ENCODE measurements around the gene CCNB1. TPM values are rescaled to one million over a fixed set of nuclear protein-coding genes. Genes with fewer than 3 reads are reported as not detected.
A peak's percentile ranks its signal among the peaks of the same experiment; 100 is the strongest.
"Not testable (repeated sequence)": the region's sequence is repeated elsewhere in the genome, so short reads cannot be mapped to it uniquely, and the experiment has no call there.

Gene CCNB1
- total and polyA plus RNA-seq, 4 donors, result 1.5 to 4.6 (median 1.8) TPM

DNA sequence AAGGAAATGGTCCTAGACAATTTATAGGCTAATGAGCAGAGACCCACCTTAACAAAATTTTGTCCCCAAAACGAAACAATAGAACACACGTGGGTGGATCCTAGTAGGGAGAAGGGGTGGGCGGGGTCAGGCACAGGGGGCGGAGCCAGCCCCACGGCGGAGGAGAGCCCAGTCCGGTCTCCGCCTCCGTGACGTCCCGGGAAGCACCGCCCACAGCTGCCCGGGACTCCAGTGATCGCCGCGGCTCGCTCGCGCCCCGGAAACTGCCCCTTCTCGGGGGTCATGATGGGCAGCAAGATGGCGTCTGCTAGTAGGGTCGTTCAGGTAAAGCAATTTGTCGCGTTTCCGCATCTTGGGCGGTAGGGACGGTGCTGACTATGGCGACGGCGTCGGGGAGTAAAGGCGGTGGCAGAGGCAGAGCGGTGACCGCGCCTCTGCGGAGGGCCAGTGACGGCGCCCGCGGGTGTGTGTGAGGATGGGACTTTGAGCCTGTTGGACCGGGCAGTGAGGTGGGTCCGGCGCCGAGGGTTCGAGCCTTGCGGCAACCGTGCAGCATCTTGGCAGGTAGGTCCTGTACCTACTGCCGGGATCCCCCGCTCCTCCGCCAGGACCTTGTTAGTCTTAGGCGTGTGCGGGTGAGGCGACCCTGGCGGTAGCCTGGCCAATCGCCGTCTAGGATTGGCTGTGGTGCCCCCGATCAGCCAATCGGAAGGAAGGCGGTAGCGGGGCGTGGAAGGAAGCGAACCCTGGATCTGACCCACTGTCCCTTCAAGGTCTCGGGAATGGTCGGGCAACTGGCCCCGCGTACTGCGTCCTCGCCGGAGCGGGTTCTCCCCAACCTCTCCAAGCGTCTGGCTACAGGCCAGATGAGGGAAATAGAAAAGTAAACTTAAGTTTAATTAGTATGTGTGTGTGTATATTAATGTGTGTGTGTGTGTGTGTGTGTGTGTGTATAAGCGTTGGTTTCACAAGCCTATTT lies 50.9 kb downstream of the CCNB1 start:
- no peaks in the 10 kb centered on the region for H3K9me3 ChIP-seq (ENCODE audit: control insufficient read depth, low read length)
- intact Hi-C loops (cut with DNase I), result loop anchor here in 1 of 2 donors (10.0 kb wide), 2 partner anchors 53 to 57 kb away; partner anchors contain the start of gene CCNB1
- peak overlapping the region in 1 of 2 donors; percentile 81 for H3K27ac ChIP-seq (ENCODE audit: low read depth in 1 of 2, low read length in 2 of 2)
- no peaks in the 10 kb centered on the region for H3K4me1 ChIP-seq (ENCODE audit: control insufficient read depth in 1 of 2, insufficient read depth in 2 of 2, low read length in 2 of 2)
- ATAC-seq (ENCODE audit: low FRiP score) (peak; percentile 100), DNase-seq (peak; percentile 99 to 100)
- H3K4me3 ChIP-seq (ENCODE audit: low read length in 2 of 2), result peak overlapping the region; percentile 57 to 74
- WGBS, 2 donors, result 0 to 1% methylated on average over 73 of the region's 73 CpGs
- no peaks in the 10 kb centered on the region for H3K36me3 ChIP-seq (ENCODE audit: control insufficient read depth in 1 of 2, insufficient read depth in 2 of 2, low read length in 1 of 2)
- no peaks in the 10 kb centered on the region for H3K27me3 ChIP-seq (ENCODE audit: control insufficient read depth in 1 of 2, insufficient read depth in 2 of 2, low read length in 1 of 2)

DNA sequence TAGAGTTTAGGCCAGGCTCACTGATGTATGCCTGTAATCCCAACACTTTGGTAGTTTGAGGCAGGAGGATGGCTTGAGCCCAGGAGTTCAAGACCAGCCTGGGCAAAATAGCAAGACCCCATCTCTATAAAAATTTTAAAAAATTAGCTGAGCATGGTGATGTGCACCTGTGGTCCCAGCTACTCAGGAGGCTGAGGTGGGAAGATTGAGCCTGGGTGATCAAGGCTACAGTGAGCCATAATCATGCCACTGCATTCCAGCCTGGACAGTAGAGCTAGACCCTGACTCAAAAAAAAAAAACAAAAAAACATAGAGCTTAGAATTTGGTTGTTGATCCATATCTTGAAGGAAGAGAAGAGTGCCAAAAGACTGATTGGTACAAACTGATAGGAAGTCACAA lies 53.0 kb downstream of the CCNB1 start:
- H3K4me1 ChIP-seq (ENCODE audit: control insufficient read depth in 1 of 2, insufficient read depth in 2 of 2, low read length in 2 of 2), result no peaks in the 10 kb centered on the region
- no peak for ATAC-seq (ENCODE audit: low FRiP score)
- intact Hi-C loops (cut with DNase I), result loop anchor here in 1 of 2 donors (10.0 kb wide), 2 partner anchors 55 kb away; partner anchors contain the start of gene CCNB1
- H3K27ac ChIP-seq (ENCODE audit: low read depth in 1 of 2, low read length in 2 of 2), result no peak overlapping the region
- H3K36me3 ChIP-seq (ENCODE audit: control insufficient read depth in 1 of 2, insufficient read depth in 2 of 2, low read length in 1 of 2), result no peaks in the 10 kb centered on the region
- DNase-seq, result no peak
- H3K4me3 ChIP-seq (ENCODE audit: low read length in 2 of 2), result no peak overlapping the region
- no peaks in the 10 kb centered on the region for H3K9me3 ChIP-seq (ENCODE audit: control insufficient read depth, low read length)
- no peaks in the 10 kb centered on the region for H3K27me3 ChIP-seq (ENCODE audit: control insufficient read depth in 1 of 2, insufficient read depth in 2 of 2, low read length in 1 of 2)

DNA sequence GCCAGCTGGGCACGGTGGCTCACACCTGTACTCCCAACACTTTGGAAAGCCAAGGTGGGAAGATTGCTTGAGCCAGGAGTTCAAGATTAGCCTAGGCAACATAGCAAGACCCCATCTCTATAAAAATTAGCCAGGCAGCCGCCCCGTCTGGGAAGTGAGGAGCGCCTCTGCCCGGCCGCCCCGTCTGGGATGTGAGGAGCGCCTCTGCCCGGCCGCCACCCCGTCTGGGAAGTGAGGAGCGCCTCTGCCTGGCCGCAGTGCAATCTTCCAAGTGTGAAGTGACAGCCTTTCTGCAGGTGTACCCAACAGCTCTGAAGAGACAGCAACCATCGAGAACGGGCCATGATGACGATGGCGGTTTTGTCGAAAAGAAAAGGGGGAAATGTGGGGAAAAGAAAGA lies 53.4 kb downstream of the CCNB1 start:
- 95 to 96% methylated on average over 18 of the region's 18 CpGs for WGBS, 2 donors
- DNase-seq; intact Hi-C loops (cut with DNase I): not testable (repeated sequence)

DNA sequence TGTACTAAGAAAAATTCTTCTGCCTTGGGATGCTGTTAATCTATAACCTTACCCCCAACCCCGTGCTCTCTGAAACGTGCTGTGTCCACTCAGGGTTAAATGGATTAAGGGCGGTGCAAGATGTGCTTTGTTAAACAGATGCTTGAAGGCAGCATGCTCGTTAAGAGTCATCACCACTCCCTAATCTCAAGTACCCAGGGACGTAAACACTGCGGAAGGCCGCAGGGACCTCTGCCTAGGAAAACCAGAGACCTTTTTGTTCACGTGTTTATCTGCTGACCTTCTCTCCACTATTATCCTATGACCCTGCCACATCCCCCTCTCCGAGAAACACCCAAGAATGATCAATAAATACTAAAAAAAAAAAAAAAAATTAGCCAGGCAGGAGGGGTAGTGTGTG lies 53.9 kb downstream of the CCNB1 start:
- H3K9me3 ChIP-seq (ENCODE audit: control insufficient read depth, low read length); H3K4me1 ChIP-seq (ENCODE audit: control insufficient read depth in 1 of 2, insufficient read depth in 2 of 2, low read length in 2 of 2); DNase-seq; ATAC-seq (ENCODE audit: low FRiP score); H3K27ac ChIP-seq (ENCODE audit: low read depth in 1 of 2, low read length in 2 of 2); H3K27me3 ChIP-seq (ENCODE audit: control insufficient read depth in 1 of 2, insufficient read depth in 2 of 2, low read length in 1 of 2); H3K36me3 ChIP-seq (ENCODE audit: control insufficient read depth in 1 of 2, insufficient read depth in 2 of 2, low read length in 1 of 2); H3K4me3 ChIP-seq (ENCODE audit: low read length in 2 of 2); intact Hi-C loops (cut with DNase I): not testable (repeated sequence)
- 93 to 94% methylated on average over 4 to 8 of the region's 9 CpGs for WGBS, 2 donors

More for the DNA sequence above, 53.4 kb downstream of the CCNB1 start:
- ATAC-seq (ENCODE audit: low FRiP score); H3K9me3 ChIP-seq (ENCODE audit: control insufficient read depth, low read length); H3K27me3 ChIP-seq (ENCODE audit: control insufficient read depth in 1 of 2, insufficient read depth in 2 of 2, low read length in 1 of 2); H3K4me1 ChIP-seq (ENCODE audit: control insufficient read depth in 1 of 2, insufficient read depth in 2 of 2, low read length in 2 of 2); H3K36me3 ChIP-seq (ENCODE audit: control insufficient read depth in 1 of 2, insufficient read depth in 2 of 2, low read length in 1 of 2); H3K27ac ChIP-seq (ENCODE audit: low read depth in 1 of 2, low read length in 2 of 2); H3K4me3 ChIP-seq (ENCODE audit: low read length in 2 of 2): not testable (repeated sequence)

DNA sequence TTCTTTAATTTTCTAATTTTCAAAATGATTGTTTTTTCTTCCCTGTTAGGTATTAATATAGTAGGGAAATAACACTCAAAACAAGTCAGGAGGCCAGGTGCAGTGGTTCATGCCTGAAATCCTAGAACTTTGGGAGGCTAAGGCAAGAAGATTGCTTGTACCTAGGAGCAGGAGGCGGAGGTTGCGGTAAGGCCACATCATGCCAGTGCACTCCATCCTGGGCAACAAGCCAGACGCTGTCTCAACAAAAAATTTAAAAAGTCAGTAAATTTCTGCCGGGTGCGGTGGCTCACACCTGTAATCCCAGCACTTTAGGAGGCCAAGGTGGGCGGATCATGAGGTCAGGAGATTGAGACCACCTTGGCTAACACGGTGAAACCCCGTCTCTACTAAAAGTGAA lies 57.6 kb downstream of the CCNB1 start:
- no peaks in the 10 kb centered on the region for H3K27me3 ChIP-seq (ENCODE audit: control insufficient read depth in 1 of 2, insufficient read depth in 2 of 2, low read length in 1 of 2)
- H3K4me3 ChIP-seq (ENCODE audit: low read length in 2 of 2), result no peak overlapping the region
- H3K4me1 ChIP-seq (ENCODE audit: control insufficient read depth in 1 of 2, insufficient read depth in 2 of 2, low read length in 2 of 2), result no peaks in the 10 kb centered on the region
- H3K36me3 ChIP-seq (ENCODE audit: control insufficient read depth in 1 of 2, insufficient read depth in 2 of 2, low read length in 1 of 2), result no peaks in the 10 kb centered on the region
- ATAC-seq (ENCODE audit: low FRiP score) (no peak), DNase-seq (no peak)
- intact Hi-C loops (cut with DNase I), result no loop called here
- H3K27ac ChIP-seq (ENCODE audit: low read depth in 1 of 2, low read length in 2 of 2), result no peak overlapping the region
- WGBS, 2 donors, result 93 to 95% methylated on average over 8 of the region's 8 CpGs
- no peaks in the 10 kb centered on the region for H3K9me3 ChIP-seq (ENCODE audit: control insufficient read depth, low read length)

DNA sequence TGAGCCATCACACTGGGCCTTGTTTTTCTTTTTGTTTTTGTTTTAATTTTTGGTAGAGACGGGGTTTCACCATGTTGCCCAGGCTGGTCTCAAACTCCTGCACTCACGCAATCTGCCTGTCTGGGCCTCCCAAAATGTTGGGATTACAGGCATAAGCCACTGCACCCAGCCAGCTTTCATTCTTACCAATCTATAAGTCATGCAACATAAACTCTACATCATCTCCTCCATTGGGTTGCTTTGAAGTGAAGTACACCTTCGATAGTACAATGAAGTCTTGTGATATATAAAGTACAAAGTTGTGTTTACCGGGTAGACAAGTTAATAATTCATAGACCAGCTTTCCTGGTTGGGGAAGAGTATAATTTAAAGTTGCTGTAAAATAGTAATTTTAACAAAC lies 58.9 kb downstream of the CCNB1 start:
- intact Hi-C loops (cut with DNase I), result no loop called here
- no peak overlapping the region for H3K4me3 ChIP-seq (ENCODE audit: low read length in 2 of 2)
- H3K36me3 ChIP-seq (ENCODE audit: control insufficient read depth in 1 of 2, insufficient read depth in 2 of 2, low read length in 1 of 2), result no peaks in the 10 kb centered on the region

More for the DNA sequence above, 58.9 kb downstream of the CCNB1 start:
- ATAC-seq (ENCODE audit: low FRiP score) (no peak), DNase-seq (no peak)
- 94 to 95% methylated on average over 4 of the region's 4 CpGs for WGBS, 2 donors
- Histone ChIP-seq H3K27ac (ENCODE audit: low read depth in 1 of 2, low read length in 2 of 2) (no peak overlapping the region), H3K4me1 (ENCODE audit: control insufficient read depth in 1 of 2, insufficient read depth in 2 of 2, low read length in 2 of 2) (no peaks in the 10 kb centered on the region), H3K27me3 (ENCODE audit: control insufficient read depth in 1 of 2, insufficient read depth in 2 of 2, low read length in 1 of 2) (no peaks in the 10 kb centered on the region), H3K9me3 (ENCODE audit: control insufficient read depth, low read length) (no peaks in the 10 kb centered on the region)

Other genes starting within 250 kb of the CCNB1 start
- 10 to 100 TPM; 42.8 to 43.9 TPM for gene SLC30A5, start 73.1 kb upstream of the CCNB1 start, total RNA-seq
- 10 to 100 TPM; 23.5 to 30.1 TPM for gene SLC30A5, start 73.1 kb upstream of the CCNB1 start, polyA plus RNA-seq
- 1 to 10 TPM; 2.2 to 2.3 TPM for gene CENPH, start 22.4 kb downstream of the CCNB1 start, total RNA-seq
- gene CENPH, start 22.4 kb downstream of the CCNB1 start, polyA plus RNA-seq, result 1 to 10 TPM in 1 of 2 donors, under 1 TPM in 1; 0.38 to 3.3 TPM
- gene CDK7, start 67.7 kb downstream of the CCNB1 start, total RNA-seq, result 10 to 100 TPM; 22.0 to 22.7 TPM
- gene CDK7, start 67.7 kb downstream of the CCNB1 start, polyA plus RNA-seq, result 10 to 100 TPM; 15.8 to 23.9 TPM
- gene CCDC125, start 165.7 kb downstream of the CCNB1 start, total RNA-seq, result 1 to 10 TPM; 5.7 to 6.9 TPM
- gene CCDC125, start 165.7 kb downstream of the CCNB1 start, polyA plus RNA-seq, result 1 to 10 TPM; 3.9 to 6.5 TPM
- gene AK6, start 202.4 kb downstream of the CCNB1 start, total RNA-seq, result 10 to 100 TPM; 28.0 to 30.4 TPM
- gene AK6, start 202.4 kb downstream of the CCNB1 start, polyA plus RNA-seq, result 10 to 100 TPM; 43.1 to 49.3 TPM
- 10 to 100 TPM; 28.6 to 33.6 TPM for gene TAF9, start 202.4 kb downstream of the CCNB1 start, total RNA-seq
- gene TAF9, start 202.4 kb downstream of the CCNB1 start, polyA plus RNA-seq, result 10 to 100 TPM; 32.3 to 65.2 TPM
- gene RAD17, start 202.7 kb downstream of the CCNB1 start, total RNA-seq, result 10 to 100 TPM; 16.7 to 18.0 TPM
- 10 to 100 TPM; 13.9 to 16.4 TPM for gene RAD17, start 202.7 kb downstream of the CCNB1 start, polyA plus RNA-seq
- gene MARVELD2, start 248.0 kb downstream of the CCNB1 start, total RNA-seq, result 1 to 10 TPM in 1 of 2 donors, under 1 TPM in 1; 0.97 to 1.1 TPM
- 1 to 10 TPM in 1 of 2 donors, not detected in 1; 1.4 TPM for gene MARVELD2, start 248.0 kb downstream of the CCNB1 start, polyA plus RNA-seq

Measured in aorta (tissue), 5 donors.